HG03565 (cell line): ENCODE data around the gene HIPK4.
A peak's percentile ranks its signal among the peaks of the same experiment; 100 is the strongest.
"Not testable (repeated sequence)": the region's sequence is repeated elsewhere in the genome, so short reads cannot be mapped to it uniquely, and the experiment has no call there.

Experiments used
- ATAC-seq: cut with Tn5 transposase; IDR thresholded peaks from one replicate; pipeline ENCODE4 v1.9.1; 2021; ENCODE audit warnings: mild to moderate bottlenecking, moderate library complexity; ENCODE audit not compliant: unreplicated experiment

Gene HIPK4

GRCh38 chr19:40390084-40390742 lies at the start of gene HIPK4:
Gene HIPK4, minus strand, starts transcription at chr19:40390181. Its CDS starts 279 bp downstream, at chr19:40389902.
- ATAC-seq, result no peak

- ATAC-seq, result no peak
Measured at GRCh38 chr19:40438284-40438683, 48.3 kb upstream of the HIPK4 start.

- ATAC-seq, result no peak
Measured at GRCh38 chr19:40433391-40434216, 43.6 kb upstream of the HIPK4 start.

GRCh38 chr19:40432760-40433159 lies 42.8 kb upstream of the HIPK4 start:
- not testable (repeated sequence) for ATAC-seq

- no peak for ATAC-seq
Measured at GRCh38 chr19:40431698-40432097, 41.7 kb upstream of the HIPK4 start.

- not testable (repeated sequence) for ATAC-seq
Measured at GRCh38 chr19:40430242-40430641, 40.3 kb upstream of the HIPK4 start.

- not testable (repeated sequence) for ATAC-seq
Measured at GRCh38 chr19:40428197-40428596, 38.2 kb upstream of the HIPK4 start.

GRCh38 chr19:40425450-40426287 lies 35.7 kb upstream of the HIPK4 start, which contains the start of gene SERTAD1:
Gene SERTAD1, minus strand, starts transcription at chr19:40425992. Its CDS starts 2,446 bp downstream, at chr19:40423546.
- peak; percentile 78 for ATAC-seq

GRCh38 chr19:40424637-40425449 lies 34.9 kb upstream of the HIPK4 start:
- no peak for ATAC-seq

- no peak for ATAC-seq
Measured at GRCh38 chr19:40423938-40424337, 34.0 kb upstream of the HIPK4 start.

- ATAC-seq, result no peak
Measured at GRCh38 chr19:40422748-40423566, 33.0 kb upstream of the HIPK4 start.

- ATAC-seq, result no peak
Measured at GRCh38 chr19:40421993-40422747, 32.2 kb upstream of the HIPK4 start.

- ATAC-seq, result no peak
Measured at GRCh38 chr19:40420766-40421765, 31.1 kb upstream of the HIPK4 start.

GRCh38 chr19:40420451-40420765 lies 30.4 kb upstream of the HIPK4 start:
- no peak for ATAC-seq

- no peak for ATAC-seq
Measured at GRCh38 chr19:40419780-40420179, 29.8 kb upstream of the HIPK4 start.

- no peak for ATAC-seq
Measured at GRCh38 chr19:40419066-40419612, 29.2 kb upstream of the HIPK4 start.

GRCh38 chr19:40418040-40418439 lies 28.1 kb upstream of the HIPK4 start:
- no peak for ATAC-seq

- no peak for ATAC-seq
Measured at GRCh38 chr19:40417643-40417981, 27.6 kb upstream of the HIPK4 start.
